Activated CD8-positive, alpha-beta memory T cell treated with anti-CD3 and anti-CD28 coated beads, Interleukin-2, amount 10 ng/mL, durations not matched to agents 7 days and 5 days (primary cell): ENCODE results near the gene PHOX2A. TPM values are rescaled to one million over a fixed set of nuclear protein-coding genes. Genes with fewer than 3 reads are reported as not detected.

Experiments
- ATAC-seq: fragments of 150-1000 bp; cut with Tn5 transposase; one replicate; pipeline ENCODE4 v1.10.0; 2021; ENCODE audit warnings: moderate library complexity
- CTCF ChIA-PET: fragments of 350-600 bp; sonication (Branson Sonifier 250); formaldehyde crosslinking; loops from one replicate; lab custom pipeline; 2021; ENCODE audit warnings: antibody characterized with exemption; lab: Charles Lee
- DNase-seq: peaks from one replicate; pipeline ENCODE4 v3.0.0-alpha.2; 2020
- H3K27ac Mint-ChIP-seq: one replicate; pipeline ENCODE4 v1.8.0; 2021; ENCODE audit warnings: mild to moderate bottlenecking, mixed read lengths
- H3K27me3 Mint-ChIP-seq: one replicate; pipeline ENCODE4 v1.8.0; 2021; ENCODE audit warnings: mixed read lengths
- H3K36me3 Mint-ChIP-seq: one replicate; pipeline ENCODE4 v1.8.0; 2021; ENCODE audit warnings: mild to moderate bottlenecking, mixed read lengths
- H3K4me1 Mint-ChIP-seq: one replicate; pipeline ENCODE4 v1.8.0; 2021; ENCODE audit warnings: mixed read lengths
- H3K4me3 Mint-ChIP-seq: one replicate; pipeline ENCODE4 v1.8.0; 2021; ENCODE audit warnings: mild to moderate bottlenecking, moderate library complexity, mixed read lengths
- H3K9me3 Mint-ChIP-seq: one replicate; pipeline ENCODE4 v1.8.0; 2022; ENCODE audit warnings: low read depth, mixed read lengths
- total RNA-seq, 2 experiments: library from RNA; stranded (reverse); gene quantifications; one replicate each; pipeline ENCODE4 v1.2.3, GENCODE V29; 2021

The PHOX2A gene
- total RNA-seq, 2 experiments from 2014 or later: not detected

- ATAC-seq (no peak), DNase-seq (no peak)
- H3K4me1 Mint-ChIP-seq: peaks cover 29% of the 10 kb centered on the region
- no peaks in the 10 kb centered on the region for H3K9me3 Mint-ChIP-seq
- no peak overlapping the region for H3K27ac Mint-ChIP-seq
- peaks cover 17% of the 10 kb centered on the region for H3K27me3 Mint-ChIP-seq
- no peak overlapping the region for H3K4me3 Mint-ChIP-seq
- CTCF ChIA-PET: interaction anchor here (0.5 to 1.3 kb wide), 3 partner anchors 43 to 165 kb away, joined by 3 to 4 read pairs (median 3); no protein-coding TSS in a partner anchor
- no peaks in the 10 kb centered on the region for H3K36me3 Mint-ChIP-seq
Observed at GRCh38 chr11:72265951-72266350, 22.0 kb upstream of the PHOX2A start.

- Mint-ChIP-seq H3K27me3 (peaks cover 27% of the 10 kb centered on the region), H3K4me3 (no peak overlapping the region), H3K9me3 (no peaks in the 10 kb centered on the region), H3K27ac (no peak overlapping the region), H3K36me3 (no peaks in the 10 kb centered on the region), H3K4me1 (peaks cover 16% of the 10 kb centered on the region)
- ATAC-seq (no peak), DNase-seq (no peak)
- CTCF ChIA-PET: no interaction called here
Observed at GRCh38 chr11:72263361-72263760, 19.4 kb upstream of the PHOX2A start.

- H3K4me3 Mint-ChIP-seq: no peak overlapping the region
- no peak overlapping the region for H3K27ac Mint-ChIP-seq
- H3K27me3 Mint-ChIP-seq: peaks cover 32% of the 10 kb centered on the region
- H3K9me3 Mint-ChIP-seq: no peaks in the 10 kb centered on the region
- CTCF ChIA-PET: no interaction called here
- DNase-seq (no peak), ATAC-seq (no peak)
- H3K36me3 Mint-ChIP-seq: no peaks in the 10 kb centered on the region
- peaks cover 13% of the 10 kb centered on the region for H3K4me1 Mint-ChIP-seq
Observed at GRCh38 chr11:72260574-72260973, 16.6 kb upstream of the PHOX2A start.

GRCh38 chr11:72259490-72259889 lies 15.5 kb upstream of the PHOX2A start:
- H3K4me3 Mint-ChIP-seq: no peak overlapping the region
- H3K27ac Mint-ChIP-seq: no peak overlapping the region
- H3K27me3 Mint-ChIP-seq: peaks cover 36% of the 10 kb centered on the region
- H3K4me1 Mint-ChIP-seq: peaks cover 13% of the 10 kb centered on the region
- H3K9me3 Mint-ChIP-seq: no peaks in the 10 kb centered on the region
- CTCF ChIA-PET: no interaction called here
- H3K36me3 Mint-ChIP-seq: no peaks in the 10 kb centered on the region
- ATAC-seq (no peak), DNase-seq (no peak)

- peaks cover 2% of the 10 kb centered on the region for H3K4me1 Mint-ChIP-seq
- no peaks in the 10 kb centered on the region for H3K9me3 Mint-ChIP-seq
- DNase-seq (no peak), ATAC-seq (no peak)
- no peaks in the 10 kb centered on the region for H3K36me3 Mint-ChIP-seq
- no peak overlapping the region for H3K27ac Mint-ChIP-seq
- H3K4me3 Mint-ChIP-seq: no peak overlapping the region
- CTCF ChIA-PET: no interaction called here
- peaks cover 38% of the 10 kb centered on the region for H3K27me3 Mint-ChIP-seq
Observed at GRCh38 chr11:72257570-72257969, 13.6 kb upstream of the PHOX2A start.

GRCh38 chr11:72254299-72254993 lies 10.5 kb upstream of the PHOX2A start:
- DNase-seq (no peak), ATAC-seq (no peak)
- Mint-ChIP-seq H3K4me1 (no peaks in the 10 kb centered on the region), H3K4me3 (no peak overlapping the region), H3K36me3 (no peaks in the 10 kb centered on the region), H3K27ac (no peak overlapping the region), H3K27me3 (peaks cover 29% of the 10 kb centered on the region), H3K9me3 (no peaks in the 10 kb centered on the region)
- CTCF ChIA-PET: interaction anchor here (1.1 to 1.3 kb wide), 2 partner anchors 13 to 176 kb away, joined by 3 to 5 read pairs; no protein-coding TSS in a partner anchor

- ATAC-seq (no peak), DNase-seq (no peak)
- H3K9me3 Mint-ChIP-seq: no peaks in the 10 kb centered on the region
- H3K4me1 Mint-ChIP-seq: no peaks in the 10 kb centered on the region
- H3K36me3 Mint-ChIP-seq: no peaks in the 10 kb centered on the region
- CTCF ChIA-PET: no interaction called here
- no peak overlapping the region for H3K4me3 Mint-ChIP-seq
- H3K27me3 Mint-ChIP-seq: peaks cover 28% of the 10 kb centered on the region
- no peak overlapping the region for H3K27ac Mint-ChIP-seq
Observed at GRCh38 chr11:72253392-72253791, 9.4 kb upstream of the PHOX2A start.

- no peaks in the 10 kb centered on the region for H3K9me3 Mint-ChIP-seq
- no peak overlapping the region for H3K4me3 Mint-ChIP-seq
- no peaks in the 10 kb centered on the region for H3K36me3 Mint-ChIP-seq
- H3K4me1 Mint-ChIP-seq: no peaks in the 10 kb centered on the region
- ATAC-seq: no peak
- H3K27ac Mint-ChIP-seq: no peak overlapping the region
- peaks cover 27% of the 10 kb centered on the region for H3K27me3 Mint-ChIP-seq
- DNase-seq: no peak
- CTCF ChIA-PET: no interaction called here
Observed at GRCh38 chr11:72251614-72252013, 7.6 kb upstream of the PHOX2A start.

GRCh38 chr11:72250661-72251464 lies 6.9 kb upstream of the PHOX2A start:
- no peak overlapping the region for H3K27ac Mint-ChIP-seq
- DNase-seq (peak; percentile 39), ATAC-seq (no peak)
- no peaks in the 10 kb centered on the region for H3K4me1 Mint-ChIP-seq
- no peaks in the 10 kb centered on the region for H3K36me3 Mint-ChIP-seq
- no peaks in the 10 kb centered on the region for H3K9me3 Mint-ChIP-seq
- peaks cover 24% of the 10 kb centered on the region for H3K27me3 Mint-ChIP-seq
- CTCF ChIA-PET: no interaction called here
- H3K4me3 Mint-ChIP-seq: no peak overlapping the region

GRCh38 chr11:72249961-72250360 lies 6.0 kb upstream of the PHOX2A start:
- Mint-ChIP-seq H3K9me3 (no peaks in the 10 kb centered on the region), H3K4me1 (no peaks in the 10 kb centered on the region), H3K27me3 (peaks cover 19% of the 10 kb centered on the region), H3K27ac (no peak overlapping the region), H3K4me3 (no peak overlapping the region), H3K36me3 (no peaks in the 10 kb centered on the region)
- DNase-seq: no peak
- ATAC-seq: no peak
- CTCF ChIA-PET: no interaction called here

- H3K4me1 Mint-ChIP-seq: peaks cover 6% of the 10 kb centered on the region
- H3K27me3 Mint-ChIP-seq: peaks cover 19% of the 10 kb centered on the region
- no peak overlapping the region for H3K4me3 Mint-ChIP-seq
- no peak overlapping the region for H3K27ac Mint-ChIP-seq
- H3K36me3 Mint-ChIP-seq: no peaks in the 10 kb centered on the region
- no peak for ATAC-seq
- DNase-seq: no peak
- no peaks in the 10 kb centered on the region for H3K9me3 Mint-ChIP-seq
- CTCF ChIA-PET: no interaction called here
Observed at GRCh38 chr11:72247584-72247983, 3.6 kb upstream of the PHOX2A start.

GRCh38 chr11:72245263-72245816 lies 1.4 kb upstream of the PHOX2A start:
- ATAC-seq (no peak), DNase-seq (no peak)
- no peaks in the 10 kb centered on the region for H3K9me3 Mint-ChIP-seq
- CTCF ChIA-PET: interaction anchor here (0.7 to 1.4 kb wide), 4 partner anchors 13 to 274 kb away, joined by 3 to 5 read pairs (median 4); no protein-coding TSS in a partner anchor
- H3K4me1 Mint-ChIP-seq: peaks cover 10% of the 10 kb centered on the region
- H3K27ac Mint-ChIP-seq: no peak overlapping the region
- no peaks in the 10 kb centered on the region for H3K36me3 Mint-ChIP-seq
- H3K4me3 Mint-ChIP-seq: no peak overlapping the region
- H3K27me3 Mint-ChIP-seq: peaks cover 42% of the 10 kb centered on the region

- ATAC-seq (no peak), DNase-seq (no peak)
- H3K36me3 Mint-ChIP-seq: no peaks in the 10 kb centered on the region
- H3K27ac Mint-ChIP-seq: no peak overlapping the region
- no peak overlapping the region for H3K4me3 Mint-ChIP-seq
- H3K4me1 Mint-ChIP-seq: peaks cover 12% of the 10 kb centered on the region
- H3K9me3 Mint-ChIP-seq: no peaks in the 10 kb centered on the region
- CTCF ChIA-PET: interaction anchor here (1.4 kb wide), 1 partner anchor 186 kb away, joined by 5 read pairs; no protein-coding TSS in a partner anchor
- peaks cover 43% of the 10 kb centered on the region for H3K27me3 Mint-ChIP-seq
Observed at GRCh38 chr11:72244361-72245262, 636 bp upstream of the PHOX2A start.
